GM19351 (cell line): ENCODE measurements around the gene RIPOR2.
"Not testable (repeated sequence)": the region's sequence is repeated elsewhere in the genome, so short reads cannot be mapped to it uniquely, and the experiment has no call there.

ENCODE experiments used
- ATAC-seq: cut with Tn5 transposase; IDR thresholded peaks from one replicate; pipeline ENCODE4 v1.9.1; 2021; ENCODE audit warnings: mild to moderate bottlenecking, moderate library complexity; ENCODE audit not compliant: unreplicated experiment

Gene RIPOR2

DNA sequence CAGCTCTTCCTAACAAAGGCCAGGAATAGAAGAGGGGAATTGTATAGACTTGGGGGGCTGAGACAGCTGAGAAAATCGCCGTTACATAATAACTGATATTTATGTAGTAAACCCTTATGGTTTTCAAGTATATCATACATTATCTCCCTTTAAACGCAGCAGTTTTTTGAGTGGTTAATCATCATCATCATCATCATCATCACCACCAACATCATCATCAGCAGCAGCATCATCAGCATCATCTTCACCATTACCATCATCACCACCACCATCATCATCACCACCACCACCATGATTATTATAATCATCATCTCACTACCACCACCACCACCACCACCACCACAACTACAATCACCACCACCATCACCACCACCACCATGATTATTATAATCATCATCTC, 9.1 kb downstream of the RIPOR2 start:
- ATAC-seq = not testable (repeated sequence)

GRCh38 chr6:24926192-24926591, 9.6 kb downstream of the RIPOR2 start:
- no peak for ATAC-seq

GRCh38 chr6:24925661-24926060, 10.1 kb downstream of the RIPOR2 start:
- ATAC-seq = no peak

DNA sequence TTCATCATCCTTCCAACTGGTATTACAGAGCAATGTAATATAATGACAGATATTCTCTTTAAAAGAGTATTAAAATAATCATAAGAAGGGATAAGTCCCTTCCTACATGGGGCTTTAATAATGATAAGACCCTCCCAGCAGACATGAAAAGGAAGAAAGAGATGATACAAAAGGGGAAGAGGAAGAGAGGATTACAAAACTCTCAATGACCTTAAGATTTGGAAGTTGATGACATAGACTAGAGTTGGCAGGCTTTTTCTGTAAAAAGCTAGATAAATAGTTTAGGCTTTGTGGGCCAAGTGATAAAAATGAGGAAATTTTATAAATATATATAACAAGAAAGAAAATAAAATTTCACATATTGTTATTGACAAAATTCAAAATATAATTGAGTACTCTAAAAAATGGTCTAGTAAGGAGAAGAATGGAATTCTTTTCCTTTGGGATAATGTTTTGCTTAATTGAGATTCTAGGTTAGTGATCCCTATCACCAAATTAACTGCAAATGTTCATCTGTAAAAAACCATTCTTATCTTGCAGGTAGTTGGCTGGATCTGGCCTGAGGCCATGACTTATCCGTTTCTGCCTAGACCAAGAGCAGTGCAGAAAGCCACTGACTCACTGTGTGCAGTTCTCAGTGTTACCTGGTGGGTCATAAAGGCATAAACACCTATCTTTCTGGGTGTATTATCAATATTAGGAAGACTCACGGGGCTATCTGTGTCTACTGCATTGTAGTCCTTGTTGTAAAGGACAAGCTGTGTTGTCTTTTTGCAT, 11.0 kb downstream of the RIPOR2 start:
- no peak for ATAC-seq

- ATAC-seq = no peak
Observed at GRCh38 chr6:24923885-24924401, 11.8 kb downstream of the RIPOR2 start.

GRCh38 chr6:24922814-24923213, 12.9 kb downstream of the RIPOR2 start:
- no peak for ATAC-seq

DNA sequence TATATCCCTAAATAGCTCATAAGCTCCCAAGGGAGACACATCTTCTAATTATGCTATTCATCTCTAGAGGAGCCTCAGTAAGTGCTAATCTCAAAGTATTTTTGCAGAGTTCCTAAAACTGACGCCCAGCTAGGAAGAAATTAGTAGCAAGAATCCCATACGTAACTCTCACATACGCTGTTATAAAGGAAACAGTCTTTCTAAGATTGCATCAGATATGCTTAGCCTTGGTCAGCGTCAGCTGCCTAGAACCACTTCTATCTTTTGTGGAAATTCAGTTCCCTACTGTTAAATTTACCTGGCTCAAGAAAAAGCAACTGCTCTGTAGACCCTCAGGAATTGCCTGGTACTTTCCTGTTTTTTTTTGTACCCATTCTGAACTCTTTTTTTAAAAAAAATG, 13.6 kb downstream of the RIPOR2 start:
- no peak for ATAC-seq

DNA sequence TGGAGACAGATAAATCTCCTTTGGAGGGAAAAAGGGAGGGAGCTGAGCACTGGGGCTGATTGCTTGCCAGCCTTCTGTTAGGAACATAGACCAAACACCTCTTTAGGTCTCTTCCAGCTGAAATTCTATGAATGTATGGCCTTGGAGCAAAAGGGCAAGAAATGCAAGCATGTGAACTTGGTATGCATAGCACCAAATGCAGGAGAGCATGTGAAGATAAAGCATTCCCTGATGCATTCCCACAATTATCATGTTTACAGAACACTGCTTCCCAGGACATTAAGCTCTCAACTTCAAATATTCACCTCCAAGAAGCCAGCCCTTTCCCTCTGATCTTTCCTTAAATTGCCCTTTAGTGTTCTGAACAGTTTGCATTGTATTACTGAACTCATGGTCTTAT, 15.6 kb downstream of the RIPOR2 start:
- ATAC-seq = no peak

DNA sequence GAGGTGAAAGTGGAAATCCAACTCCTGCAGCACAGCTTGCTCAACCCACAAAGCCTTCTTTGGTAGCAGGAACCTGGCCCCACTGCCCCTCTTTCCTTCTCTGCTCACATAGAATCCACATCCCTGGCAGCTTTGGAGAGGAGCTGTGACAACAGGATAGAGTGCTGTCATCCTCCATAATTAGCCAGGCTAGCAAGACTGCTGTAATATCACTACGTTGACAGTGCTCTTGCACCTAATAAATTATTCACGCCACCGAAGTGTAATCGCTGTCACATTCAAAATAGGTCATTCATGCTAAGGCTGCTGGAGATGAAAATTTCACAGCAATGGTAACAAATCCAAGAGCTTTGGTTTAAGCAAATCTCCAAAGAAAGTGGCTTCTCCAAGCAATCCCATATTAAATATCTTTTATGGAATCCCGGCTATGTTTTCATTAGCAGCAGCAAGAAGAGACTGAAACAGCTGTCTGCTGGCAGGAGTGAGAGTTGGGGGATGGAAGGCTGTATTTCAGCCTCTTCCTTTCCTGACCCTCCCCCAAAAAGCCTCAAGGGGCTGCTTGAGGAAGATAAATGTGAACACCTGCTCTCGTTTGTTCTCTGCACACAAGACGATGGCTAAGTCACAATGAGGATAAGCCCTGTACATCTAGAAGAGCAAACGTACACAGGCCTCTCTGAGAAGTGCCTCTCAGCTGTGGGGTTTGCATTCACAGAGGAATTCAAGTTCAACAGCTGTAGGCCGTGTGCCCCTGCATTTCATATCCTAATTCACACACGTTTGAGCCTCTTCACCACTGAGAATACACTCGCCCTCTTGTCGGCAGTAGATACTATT, 16.5 kb downstream of the RIPOR2 start:
- peak; percentile 69 for ATAC-seq

DNA sequence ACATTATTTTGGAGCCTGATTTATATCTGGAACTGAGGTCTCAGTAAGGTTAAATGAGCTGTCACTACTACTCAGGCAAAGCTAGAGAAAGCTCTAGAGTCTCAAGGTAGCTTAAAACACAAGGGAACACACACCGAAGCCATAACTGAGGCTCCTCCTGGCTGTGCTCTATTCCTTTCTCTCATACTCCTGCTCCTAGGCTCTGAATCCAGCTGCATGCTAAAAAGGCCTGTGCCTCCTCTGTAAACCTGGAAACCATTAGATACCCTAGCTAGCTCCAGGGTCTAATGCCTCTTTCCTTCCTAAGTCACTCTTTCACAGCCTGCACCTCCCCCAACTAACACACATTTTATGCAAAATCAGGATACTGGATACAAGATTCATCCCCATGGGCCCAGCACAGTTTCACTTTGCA, 17.1 kb downstream of the RIPOR2 start:
- ATAC-seq = no peak

- ATAC-seq = no peak
Observed at GRCh38 chr6:24916496-24916895, 19.3 kb downstream of the RIPOR2 start.

- ATAC-seq = no peak
Observed at GRCh38 chr6:24915641-24916040, 20.1 kb downstream of the RIPOR2 start.

GRCh38 chr6:24914082-24914481, 21.7 kb downstream of the RIPOR2 start:
- not testable (repeated sequence) for ATAC-seq

DNA sequence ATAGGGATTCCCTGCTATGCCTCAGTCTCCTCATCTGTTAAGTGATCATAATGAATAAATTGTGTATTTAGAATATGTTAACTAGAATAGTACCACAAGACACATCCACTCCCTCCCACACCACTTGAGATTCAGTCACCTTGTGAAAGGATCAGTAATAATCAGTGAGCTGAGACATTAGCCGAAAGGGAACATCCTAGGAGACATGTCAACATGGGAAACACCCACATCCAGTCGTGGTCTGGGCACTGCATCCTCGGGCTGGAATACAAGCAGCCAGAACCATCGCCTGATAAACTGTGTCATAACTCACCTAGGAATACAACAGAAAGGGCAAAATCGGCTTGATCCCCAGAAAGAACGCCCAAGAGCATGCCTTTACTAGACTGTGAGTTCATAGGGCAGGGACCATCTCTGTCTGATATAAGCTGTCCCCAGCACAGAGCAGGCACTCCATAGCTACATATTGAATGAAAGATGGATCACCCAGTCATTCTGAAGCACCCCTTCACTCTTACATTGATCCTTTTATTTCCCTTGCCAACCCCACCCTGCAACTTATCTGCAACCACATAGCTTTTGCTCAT, 23.9 kb downstream of the RIPOR2 start:
- ATAC-seq = no peak

DNA sequence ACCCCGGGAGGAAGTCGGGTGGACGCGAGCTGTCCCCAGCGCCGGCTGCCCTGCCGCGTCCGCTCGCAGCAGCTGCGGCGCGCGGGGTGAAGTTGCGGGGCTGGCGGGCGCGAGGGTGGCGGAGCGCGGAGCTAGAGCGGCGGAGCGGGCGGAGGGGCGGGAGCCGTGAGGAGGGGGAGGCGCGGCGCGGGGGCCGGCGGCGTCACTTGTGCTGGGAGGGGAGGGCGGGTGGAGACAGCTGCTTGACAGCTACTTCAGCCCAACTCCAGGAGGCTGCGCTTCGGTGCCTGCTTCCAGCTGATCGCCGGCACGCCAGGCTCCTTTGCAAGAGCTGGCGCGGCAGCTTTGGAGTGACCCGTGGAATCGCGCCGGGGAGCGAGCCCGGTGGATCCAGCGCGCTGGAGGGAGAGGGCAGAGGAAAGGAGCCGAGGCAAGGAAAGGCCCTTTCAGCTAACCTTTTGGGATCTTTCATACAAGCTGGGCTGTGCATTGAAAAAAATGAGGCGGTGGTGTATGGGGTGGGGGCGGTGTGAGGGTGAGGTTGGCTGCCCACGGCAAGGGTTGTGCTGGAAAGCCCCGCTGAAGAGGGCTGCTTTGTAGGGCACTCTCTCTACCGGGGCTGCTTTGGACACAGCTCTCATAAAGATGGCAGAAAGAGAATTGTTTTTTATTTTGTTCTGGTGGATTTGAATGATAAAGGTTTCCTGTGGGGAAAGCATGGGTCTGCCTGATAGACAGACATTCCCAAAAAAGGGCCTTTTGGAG, 24.6 kb downstream of the RIPOR2 start:
- peak; percentile 36 for ATAC-seq

GRCh38 chr6:24910331-24910960, 25.3 kb downstream of the RIPOR2 start:
- ATAC-seq = peak; percentile 62

DNA sequence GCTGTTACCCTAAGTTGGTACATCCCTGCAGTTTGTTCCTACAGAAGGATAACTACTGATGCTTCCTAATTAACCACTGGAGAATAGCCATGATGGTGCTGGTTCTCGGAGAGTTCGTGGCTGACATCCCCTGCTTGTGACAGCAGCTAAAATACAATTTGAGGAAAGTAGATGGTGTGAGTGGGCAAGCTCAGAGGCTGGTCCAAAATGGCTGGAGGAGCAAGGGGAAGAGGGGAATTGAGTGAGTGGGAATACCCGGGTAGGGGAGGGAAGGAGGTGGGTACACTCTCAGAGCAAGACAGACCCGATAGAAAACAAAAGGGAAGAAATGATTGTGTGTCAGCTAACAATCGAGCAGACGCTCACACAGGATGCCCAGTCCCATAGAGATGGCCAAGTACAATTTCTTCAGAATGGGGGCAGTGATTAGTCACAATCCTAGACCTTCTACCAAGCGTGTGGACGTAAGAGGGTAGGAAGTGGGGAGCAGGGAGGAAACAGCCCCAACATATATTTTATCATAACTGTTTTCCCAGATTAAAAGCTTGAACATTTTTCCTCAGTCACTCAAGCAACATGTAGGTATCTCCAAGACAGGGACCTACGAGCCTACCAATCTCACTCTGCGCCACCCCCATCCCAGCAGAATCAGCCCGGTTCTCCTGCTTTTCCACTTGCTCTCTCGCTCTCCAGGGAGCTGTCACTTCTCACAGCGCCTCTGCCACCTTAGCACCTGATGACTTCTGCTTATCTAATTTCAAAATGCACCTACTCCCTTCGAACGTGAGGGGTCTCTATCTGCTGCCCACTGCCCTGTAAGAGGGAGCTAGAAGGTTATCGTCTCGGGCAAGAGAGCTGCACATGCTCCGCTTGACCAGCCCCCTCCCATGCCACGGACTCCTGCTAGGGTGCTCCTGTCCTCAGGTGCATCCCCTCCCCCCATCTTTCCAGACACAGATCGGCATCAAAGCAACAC, 26.2 kb downstream of the RIPOR2 start:
- no peak for ATAC-seq

- ATAC-seq = no peak
Observed at GRCh38 chr6:24908650-24909035, 27.1 kb downstream of the RIPOR2 start.
